GM12878 (cell line): Measurements from ENCODE around the gene PDE6D. TPM values are rescaled to one million over a fixed set of nuclear protein-coding genes. Genes with fewer than 3 reads are reported as not detected.

Experiments
- ATF3 ChIP-seq: IDR thresholded peaks from 2 replicates; pipeline ENCODE4 v1.6.1; 2011; ENCODE audit warnings: low read depth, mild to moderate bottlenecking, low read length, moderate library complexity, borderline replicate concordance; ENCODE audit errors: extremely low read depth
- BCL11A ChIP-seq: IDR thresholded peaks from 2 replicates; pipeline ENCODE4 v1.6.1; 2011; ENCODE audit warnings: low read depth, low read length
- BCL3 ChIP-seq: IDR thresholded peaks from 2 replicates; pipeline ENCODE4 v1.6.1; 2011; ENCODE audit warnings: borderline replicate concordance, low read depth, mild to moderate bottlenecking, moderate library complexity, low read length; ENCODE audit not compliant: insufficient read depth, poor library complexity, severe bottlenecking
- CHD1 ChIP-seq: IDR thresholded peaks from 2 replicates; pipeline ENCODE4 v1.6.1; 2012; ENCODE audit warnings: low read depth, low read length, improper control_type of control experiment
- DPF2 ChIP-seq: fragments of 450-650 bp; IDR thresholded peaks from 2 replicates; pipeline ENCODE4 v1.6.1; 2017; ENCODE audit warnings: mild to moderate bottlenecking
- E4F1 ChIP-seq: fragments of 450-650 bp; IDR thresholded peaks from 2 replicates; pipeline ENCODE4 v1.6.1; 2018; ENCODE audit warnings: borderline replicate concordance, mild to moderate bottlenecking; ENCODE audit not compliant: partially characterized antibody
- EED ChIP-seq: sonication (generic); IDR thresholded peaks from 2 replicates; pipeline ENCODE4 v1.6.1; 2016; ENCODE audit warnings: antibody characterized with exemption, low read depth
- EGR1 ChIP-seq, 2 experiments: IDR thresholded peaks; 1 replicate in 1 of 2; 2 replicates in 1 of 2; pipeline ENCODE4 v1.6.1; 2011 to 2012; ENCODE audit warnings: low read depth in 2 of 2, low read length in 2 of 2, borderline replicate concordance in 1 of 2, mild to moderate bottlenecking in 1 of 2, moderate library complexity in 1 of 2
- FOS ChIP-seq: IDR thresholded peaks from 3 replicates; pipeline ENCODE4 v1.6.1; 2011; ENCODE audit warnings: borderline replicate concordance; ENCODE audit not compliant: insufficient read length; ENCODE audit errors: extremely low read depth
- HDAC2 ChIP-seq: fragments of 200-600 bp; sonication (generic); IDR thresholded peaks from 2 replicates; pipeline ENCODE4 v1.6.1; 2017
- IRF5 ChIP-seq: fragments of 450-650 bp; IDR thresholded peaks from 2 replicates; pipeline ENCODE4 v1.6.1; 2017; ENCODE audit warnings: borderline replicate concordance
- JUNB ChIP-seq: IDR thresholded peaks from 2 replicates; pipeline ENCODE4 v1.6.1; 2016; ENCODE audit warnings: antibody characterized with exemption, mild to moderate bottlenecking
- LARP7 ChIP-seq: fragments of 450-650 bp; IDR thresholded peaks from 2 replicates; pipeline ENCODE4 v1.6.1; 2017; ENCODE audit warnings: mild to moderate bottlenecking
- POU2F2 ChIP-seq: IDR thresholded peaks from 3 replicates; pipeline ENCODE4 v1.6.1; 2011; ENCODE audit warnings: low read depth, mild to moderate bottlenecking, low read length, borderline replicate concordance
- SIN3A ChIP-seq: IDR thresholded peaks from 2 replicates; pipeline ENCODE4 v1.6.1; 2012; ENCODE audit warnings: low read depth, low read length, improper control_type of control experiment
- SMAD5 ChIP-seq: IDR thresholded peaks from 2 replicates; pipeline ENCODE4 v1.6.1; 2016; ENCODE audit warnings: antibody characterized with exemption, low read depth
- SMARCA5 ChIP-seq: fragments of 450-650 bp; IDR thresholded peaks from 2 replicates; pipeline ENCODE4 v1.6.1; 2017; ENCODE audit warnings: mild to moderate bottlenecking
- SUPT20H ChIP-seq: IDR thresholded peaks from 2 replicates; pipeline ENCODE4 v1.6.1; 2011; ENCODE audit warnings: low read depth, mild to moderate bottlenecking, low read length, moderate library complexity, borderline replicate concordance; ENCODE audit not compliant: control insufficient read depth
- SUZ12 ChIP-seq: fragments of 200-600 bp; sonication (generic); IDR thresholded peaks from one replicate; pipeline ENCODE4 v1.6.1; 2018; ENCODE audit warnings: antibody characterized with exemption, mild to moderate bottlenecking; ENCODE audit not compliant: unreplicated experiment
- ZBTB11 ChIP-seq: fragments of 450-650 bp; formaldehyde crosslinking; IDR thresholded peaks from 2 replicates; pipeline ENCODE4 v1.5.0; 2022; ENCODE audit warnings: mild to moderate bottlenecking, missing genetic modification characterization
- ZNF622 ChIP-seq: fragments of 450-650 bp; IDR thresholded peaks from 2 replicates; pipeline ENCODE4 v1.6.1; 2017; ENCODE audit warnings: mild to moderate bottlenecking, inconsistent platforms
- polyA plus RNA-seq, 11 experiments: library from polyadenylated mRNA; depleted of rRNA in 4 of 11; unstranded in 6 of 11; stranded (reverse) in 5 of 11; fragments of >200 nt; fragmentation: Nextera tagmentation in 4 of 11; fragmentation: Illumina TruSeq in 1 of 11; extraction: Ambion mirVana in 4 of 11; extraction: Trizol in 1 of 11; gene quantifications; 1 replicate in 1 of 11; 2 replicates in 10 of 11; pipeline versions ENCODE4 v1.2.1 to v1.2.3, GENCODE V29; 2011 to 2016; ENCODE audit warnings: inconsistent platforms in 2 of 11, missing spikeins in 2 of 11, low read depth in 1 of 11
- total RNA-seq, 4 experiments: library from RNA; depleted of rRNA in 3 of 4; stranded (reverse); fragments of >200 nt in 3 of 4; fragmentation: Illumina TruSeq in 1 of 4; extraction: Trizol in 1 of 4; gene quantifications; 2 replicates each; pipeline versions ENCODE4 v1.2.1 to v1.2.3, GENCODE V29; 2013 to 2021

PDE6D gene
- total and polyA plus RNA-seq, 10 of the 15 experiments (the other 5 are each of a cell fraction or from before 2014, with no cell fraction given) = 8.2 to 69.4 (median 56.2) TPM

- TF ChIP-seq LARP7 (peak; percentile 98), ZBTB11 (CRISPR knock-in tag) (no peak), E4F1 (no peak), EED (no peak), CHD1 (no peak), HDAC2 (no peak), POU2F2 (peak; percentile 59; the same call in 2 of the 3 replicates), SMARCA5 (peak; percentile 99), SUPT20H (no peak), ATF3 (peak; percentile 63; the same call in 1 of the 2 replicates), IRF5 (no peak), EGR1 (IDR thresholded peaks at IDR 0.05; ENCODE audit: borderline replicate concordance in 1 of 2, low read depth in 2 of 2, low read length in 2 of 2) (peak in 1 of 2 experiments; percentile 62; a peak in 1 of 3 replicates), FOS (no peak), SUZ12 (no peak), SMAD5 (peak; percentile 62; the same call in 1 of the 2 replicates), JUNB (no peak), DPF2 (peak; percentile 66), SIN3A (no peak), BCL11A (no peak; the same call in 1 of the 2 replicates), BCL3 (peak; percentile 63), ZNF622 (no peak)
These were observed 70.9 kb downstream of the PDE6D start (continued) for GRCh38 chr2:231709981-231710798.
